LNCaP clone FGC (cell line): ENCODE data around the gene MAPT.

Experiments used
- DNase-seq: peaks from one replicate; pipeline ENCODE4 v3.0.0-alpha.2; 2011; ENCODE audit warnings: low read depth
- H3K4me3 ChIP-seq: 2 replicates; pipeline ENCODE4 v1.5.1; 2011; ENCODE audit warnings: mild to moderate bottlenecking, low read depth, low read length, control low read depth
- CTCF ChIP-seq: IDR thresholded peaks from 2 replicates; pipeline ENCODE4 v1.5.1; 2012; ENCODE audit warnings: mild to moderate bottlenecking; ENCODE audit not compliant: control insufficient read depth, insufficient read depth; ENCODE audit errors: extremely low read depth

Gene MAPT

GRCh38 chr17:46026166-46027047 is 132.1 kb downstream of the MAPT start:
- H3K4me3 ChIP-seq: no peak overlapping the region
- TF ChIP-seq CTCF: no peak
- DNase-seq: no peak

- TF ChIP-seq CTCF: no peak
- DNase-seq: no peak
- no peak overlapping the region for H3K4me3 ChIP-seq
These were observed 133.0 kb downstream of the MAPT start for GRCh38 chr17:46027048-46027975.

- DNase-seq: no peak
- TF ChIP-seq CTCF: no peak
- H3K4me3 ChIP-seq: no peak overlapping the region
These were observed 133.6 kb downstream of the MAPT start for GRCh38 chr17:46027976-46028325.

- TF ChIP-seq CTCF: no peak
These were observed 134.0 kb downstream of the MAPT start for GRCh38 chr17:46028374-46028773.

GRCh38 chr17:46028981-46029565 is 134.7 kb downstream of the MAPT start:
- no peak overlapping the region for H3K4me3 ChIP-seq
- DNase-seq: no peak
- no peak for TF ChIP-seq CTCF

More at GRCh38 chr17:46028374-46028773, 134.0 kb downstream of the MAPT start:
- H3K4me3 ChIP-seq: no peak overlapping the region
- DNase-seq: no peak

- no peak overlapping the region for H3K4me3 ChIP-seq
- DNase-seq: no peak
- no peak for TF ChIP-seq CTCF
These were observed 135.3 kb downstream of the MAPT start for GRCh38 chr17:46029627-46030026.
